HS-27A (cell line): ENCODE measurements around the gene GMDS.
"Not testable (repeated sequence)": the region's sequence is repeated elsewhere in the genome, so short reads cannot be mapped to it uniquely, and the experiment has no call there.

Experiments
- DNase-seq: peaks from one replicate; pipeline ENCODE4 v3.0.0-alpha.2; 2012; ENCODE audit warnings: low read depth, missing footprints

The GMDS gene

GRCh38 chr6:1686117-1687098, 559.0 kb downstream of the GMDS start:
- peak; percentile 66 for DNase-seq

- no peak for DNase-seq
Measured at GRCh38 chr6:1679688-1680068, 565.7 kb downstream of the GMDS start.

- no peak for DNase-seq
Measured at GRCh38 chr6:1679031-1679687, 566.2 kb downstream of the GMDS start.

GRCh38 chr6:1678201-1678600, 567.2 kb downstream of the GMDS start:
- no peak for DNase-seq

GRCh38 chr6:1672379-1672778, 573.0 kb downstream of the GMDS start:
- no peak for DNase-seq

GRCh38 chr6:1670711-1671462, 574.5 kb downstream of the GMDS start:
- no peak for DNase-seq

- DNase-seq = no peak
Measured at GRCh38 chr6:1669996-1670395, 575.4 kb downstream of the GMDS start.

- DNase-seq = not testable (repeated sequence)
Measured at GRCh38 chr6:1668456-1668855, 576.9 kb downstream of the GMDS start.

- no peak for DNase-seq
Measured at GRCh38 chr6:1667805-1668175, 577.6 kb downstream of the GMDS start.

GRCh38 chr6:1667012-1667804, 578.2 kb downstream of the GMDS start:
- no peak for DNase-seq

- DNase-seq = no peak
Measured at GRCh38 chr6:1665214-1665613, 580.2 kb downstream of the GMDS start.

- DNase-seq = no peak
Measured at GRCh38 chr6:1664329-1664728, 581.1 kb downstream of the GMDS start.

GRCh38 chr6:1663511-1663910, 581.9 kb downstream of the GMDS start:
- DNase-seq = no peak

GRCh38 chr6:1662534-1662933, 582.9 kb downstream of the GMDS start:
- DNase-seq = no peak

- DNase-seq = no peak
Measured at GRCh38 chr6:1659816-1660215, 585.6 kb downstream of the GMDS start.

GRCh38 chr6:1658212-1659005, 587.0 kb downstream of the GMDS start:
- no peak for DNase-seq

- no peak for DNase-seq
Measured at GRCh38 chr6:1657771-1658165, 587.6 kb downstream of the GMDS start.

- no peak for DNase-seq
Measured at GRCh38 chr6:1657116-1657770, 588.2 kb downstream of the GMDS start.

GRCh38 chr6:1654054-1654453, 591.4 kb downstream of the GMDS start:
- DNase-seq = no peak

- no peak for DNase-seq
Measured at GRCh38 chr6:1652842-1653241, 592.6 kb downstream of the GMDS start.
